Left renal pelvis (tissue), 4 donors: Measurements from ENCODE around the gene SLC17A9. TPM values are rescaled to one million over a fixed set of nuclear protein-coding genes. Genes with fewer than 3 reads are reported as not detected.

Experiments
- DNase-seq, 4 donors: peaks; one replicate each; pipeline ENCODE4 v3.0.0-alpha.2; 2013; ENCODE audit warnings: low read depth in 4 of 4, low spot score in 3 of 4
- polyA plus RNA-seq, 4 donors: library from polyadenylated mRNA; unstranded; fragments of 120-200 nt; gene quantifications; one replicate each; pipeline ENCODE4 v1.2.1, GENCODE V29; 2013; ENCODE audit not compliant: insufficient read length in 4 of 4

SLC17A9 gene
- polyA plus RNA-seq, 4 donors, result 1.1 to 2.5 (median 1.3) TPM

DNA sequence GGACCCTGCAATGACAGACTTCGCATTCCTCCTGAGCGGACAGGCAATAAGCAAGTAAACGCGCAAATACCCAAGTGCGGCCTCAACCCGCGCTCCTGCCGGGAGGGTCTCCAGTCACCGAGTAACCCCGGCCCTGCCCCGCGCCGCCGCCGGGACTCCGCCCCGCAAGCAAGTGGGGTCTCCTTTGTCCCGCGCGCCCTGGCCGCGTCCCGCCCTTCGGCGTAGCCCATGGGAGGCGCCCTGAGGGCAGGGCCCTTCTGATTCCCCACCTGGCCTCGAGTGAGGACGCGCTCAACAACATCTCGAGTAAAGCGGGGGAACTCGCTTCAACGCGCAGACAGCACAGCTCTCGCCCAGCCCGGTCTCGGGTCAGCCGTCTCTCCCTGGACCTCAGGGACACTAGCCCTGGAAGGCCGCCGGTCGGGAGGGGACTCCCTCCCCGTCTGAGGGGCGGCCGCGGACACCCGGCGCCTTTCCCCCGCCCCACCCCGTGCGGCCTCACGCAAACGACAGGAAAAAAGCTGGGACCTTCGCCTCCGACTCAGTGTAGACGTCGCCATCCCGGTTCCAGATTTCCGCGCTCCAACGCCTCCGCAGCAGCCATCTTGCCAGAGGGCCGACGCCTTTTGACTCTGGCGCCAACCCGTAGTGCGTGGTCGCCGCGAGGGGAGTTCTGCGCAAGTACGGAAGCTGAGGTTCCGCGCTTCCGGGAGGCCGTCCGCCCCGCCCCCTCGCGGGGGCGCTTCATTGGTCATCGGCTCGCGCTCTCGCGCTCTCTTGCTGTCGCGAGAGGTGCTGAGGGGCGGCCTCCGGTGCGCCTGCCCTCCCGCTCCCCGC lies 15.0 kb upstream of the SLC17A9 start:
- DNase-seq, result peak; percentile 93 to 94 (median 94)

DNA sequence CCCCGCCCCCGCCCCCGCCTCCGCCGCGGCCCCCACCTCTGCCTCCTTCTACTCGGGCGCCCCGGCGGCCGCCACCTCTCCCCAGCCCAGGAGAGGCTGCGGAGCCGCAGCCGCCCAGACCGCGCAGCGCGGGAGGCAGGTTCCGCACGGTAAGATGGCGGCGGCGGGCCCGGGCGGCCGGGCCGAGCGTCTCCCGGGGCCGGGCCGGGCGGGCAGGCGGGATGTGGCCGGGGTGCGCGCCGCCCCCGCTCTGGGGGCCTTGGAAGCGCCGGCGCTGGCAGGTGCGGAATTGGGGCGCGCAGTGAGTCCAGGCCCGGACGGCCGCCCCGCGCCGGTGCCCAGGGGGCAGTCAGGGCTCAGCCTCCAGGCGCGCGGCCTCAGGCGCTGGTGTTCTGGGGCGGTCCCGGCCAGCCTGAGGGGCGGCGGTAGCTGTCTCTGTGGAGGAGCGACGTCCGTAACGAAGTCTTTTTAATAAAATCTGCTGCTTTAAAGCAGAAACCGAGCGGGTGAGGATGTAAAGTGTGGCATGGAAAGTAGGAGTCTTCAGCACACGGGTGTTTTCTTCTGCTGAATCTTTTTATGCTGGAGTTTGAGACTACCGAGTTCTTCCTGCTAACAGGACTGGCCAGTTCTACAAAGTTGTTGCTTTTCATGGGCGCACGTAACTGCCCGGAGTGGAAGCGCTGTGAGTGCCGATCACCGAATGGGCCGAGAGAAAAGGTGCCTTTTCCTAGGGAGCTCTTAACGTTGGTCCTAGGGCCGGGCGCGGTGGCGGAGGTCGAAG lies 14.2 kb upstream of the SLC17A9 start, which contains the start of gene GID8:
Gene GID8 (plus strand): TSS at position 43 of the 784 bp plus-strand sequence. CDS start 3,356 bp downstream, outside the sequence.
- no peak for DNase-seq

DNA sequence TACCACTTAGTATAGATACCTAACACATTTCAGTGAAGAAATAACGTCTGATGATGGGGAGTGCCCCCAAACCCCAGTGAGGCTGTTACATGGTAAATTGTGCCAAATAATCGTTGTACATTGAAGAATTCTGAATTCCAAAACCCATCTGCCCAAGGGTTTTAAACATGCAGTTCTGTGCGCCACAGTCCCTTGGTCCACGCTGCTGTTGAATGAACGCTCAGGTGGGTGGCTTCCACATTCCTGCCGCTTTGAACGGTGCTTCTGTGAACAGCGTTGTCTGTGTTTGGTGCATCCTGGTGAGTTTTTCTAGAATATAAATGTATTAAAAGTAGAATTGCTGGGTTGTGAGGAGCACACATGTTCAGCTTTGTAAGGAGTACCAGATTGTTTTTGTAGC lies 11.6 kb upstream of the SLC17A9 start:
- no peak for DNase-seq

DNA sequence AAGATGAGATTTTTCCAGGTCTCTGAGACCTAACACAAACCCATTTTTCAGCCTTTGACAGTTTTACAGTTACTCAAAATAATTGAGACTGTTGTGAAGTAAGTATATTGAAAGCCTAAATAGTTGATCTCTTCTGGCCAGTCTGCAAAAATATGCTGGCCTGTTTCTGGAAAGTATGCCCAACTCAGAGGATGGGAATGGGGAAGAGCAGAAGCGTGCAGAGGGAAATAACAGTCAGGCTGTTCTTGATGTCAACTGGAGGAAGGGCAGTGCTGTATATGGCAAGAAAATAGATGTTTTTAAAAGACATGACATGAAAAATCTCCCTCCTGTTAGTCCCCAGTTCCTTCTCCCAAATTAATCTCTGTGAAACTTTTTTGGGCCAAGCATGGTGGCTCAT lies 10.7 kb upstream of the SLC17A9 start:
- DNase-seq, result no peak

DNA sequence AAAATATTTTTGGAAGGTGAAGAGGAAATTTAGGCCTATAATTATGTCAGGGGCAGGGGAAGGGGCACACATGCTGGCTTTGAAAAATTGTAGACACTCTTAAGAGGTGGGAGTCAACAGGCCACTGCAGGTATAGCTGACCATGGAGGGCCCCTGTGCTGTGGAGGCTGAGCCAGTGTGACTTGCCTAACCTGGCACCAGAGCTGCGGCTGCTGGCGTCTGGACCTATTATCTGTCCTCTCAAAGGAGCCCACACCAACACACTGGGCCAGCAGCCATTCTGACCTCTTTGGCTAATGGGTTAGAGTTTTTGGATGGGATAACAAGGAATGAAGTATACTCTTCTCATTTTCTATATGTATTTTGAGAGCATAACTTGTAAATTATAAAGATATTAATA lies 10.1 kb upstream of the SLC17A9 start:
- no peak for DNase-seq

DNA sequence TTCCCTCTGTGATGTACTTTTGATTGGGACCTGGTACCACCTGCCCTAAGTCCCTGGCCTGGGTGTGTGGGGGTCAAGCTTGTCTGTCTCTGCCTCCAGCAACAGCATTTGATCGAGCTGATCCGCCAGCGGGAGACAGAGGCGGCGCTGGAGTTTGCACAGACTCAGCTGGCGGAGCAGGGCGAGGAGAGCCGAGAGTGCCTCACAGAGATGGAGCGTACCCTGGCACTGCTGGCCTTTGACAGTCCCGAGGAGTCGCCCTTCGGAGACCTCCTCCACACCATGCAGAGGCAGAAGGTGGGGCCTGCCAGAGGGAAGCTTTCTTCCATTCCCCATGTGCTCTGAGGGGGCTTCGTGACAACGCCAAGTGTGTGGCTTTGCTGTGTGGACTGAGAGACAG lies 9.1 kb upstream of the SLC17A9 start:
- DNase-seq, result no peak

DNA sequence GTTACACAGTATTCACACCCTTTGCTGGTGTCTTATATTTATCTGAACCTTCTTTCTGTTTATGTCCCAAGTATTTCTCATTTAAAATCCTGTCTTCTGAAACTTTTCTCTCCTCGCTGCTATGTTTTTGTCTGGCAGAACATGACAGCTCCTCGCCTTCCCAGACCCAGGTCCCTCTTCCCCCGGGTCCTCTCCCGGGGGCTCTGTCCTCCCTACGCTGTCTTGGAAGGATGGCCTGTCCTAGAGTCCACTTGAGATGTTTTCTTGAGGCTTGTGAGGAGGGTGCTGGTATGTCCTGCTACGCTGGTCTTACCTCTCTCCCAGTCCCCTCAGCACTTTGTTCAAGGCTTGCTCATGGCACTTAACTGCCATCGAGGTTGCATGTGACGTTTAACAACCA lies 8.3 kb upstream of the SLC17A9 start:
- DNase-seq, result no peak

DNA sequence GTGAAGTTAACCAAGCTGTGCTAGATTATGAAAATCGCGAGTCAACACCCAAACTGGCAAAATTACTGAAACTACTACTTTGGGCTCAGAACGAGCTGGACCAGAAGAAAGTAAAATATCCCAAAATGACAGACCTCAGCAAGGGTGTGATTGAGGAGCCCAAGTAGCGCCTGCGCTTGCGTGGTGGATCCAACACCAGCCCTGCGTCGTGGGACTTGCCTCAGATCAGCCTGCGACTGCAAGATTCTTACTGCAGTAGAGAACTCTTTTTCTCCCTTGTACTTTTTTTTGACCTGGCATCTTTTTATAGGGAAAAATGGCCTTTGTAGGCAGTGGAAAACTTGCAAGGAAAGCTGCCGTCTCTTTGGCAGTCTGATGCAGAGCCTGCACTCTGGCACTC lies 7.8 kb upstream of the SLC17A9 start:
- DNase-seq, result no peak

DNA sequence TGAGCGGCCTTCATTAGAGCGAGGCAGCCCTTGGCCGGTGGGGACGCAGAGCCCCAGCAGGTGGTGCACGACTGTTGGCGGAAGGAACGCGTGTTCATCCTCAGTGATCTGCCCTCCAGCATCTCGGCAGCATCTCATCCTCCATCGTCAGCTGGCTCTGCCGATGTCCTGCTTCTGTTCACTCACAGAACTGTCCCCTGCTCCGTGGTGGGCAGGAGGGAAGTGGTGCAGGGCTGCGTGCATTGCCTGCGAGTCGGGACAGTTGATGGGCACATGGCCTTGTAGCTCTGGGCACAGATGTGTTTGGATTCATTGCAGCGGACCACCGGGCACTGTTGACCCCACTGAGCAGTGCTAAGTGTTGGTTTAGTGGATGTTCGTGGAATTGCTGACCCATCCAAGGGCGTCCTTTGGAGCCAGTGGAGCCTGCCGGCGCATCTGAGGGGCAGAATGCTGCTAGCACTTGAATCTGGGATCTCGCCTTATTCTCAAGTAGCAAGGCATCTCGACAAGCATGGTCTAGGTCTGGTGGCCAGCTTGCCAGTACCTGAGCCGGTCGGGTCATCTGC lies 6.7 kb upstream of the SLC17A9 start:
- DNase-seq, result no peak

DNA sequence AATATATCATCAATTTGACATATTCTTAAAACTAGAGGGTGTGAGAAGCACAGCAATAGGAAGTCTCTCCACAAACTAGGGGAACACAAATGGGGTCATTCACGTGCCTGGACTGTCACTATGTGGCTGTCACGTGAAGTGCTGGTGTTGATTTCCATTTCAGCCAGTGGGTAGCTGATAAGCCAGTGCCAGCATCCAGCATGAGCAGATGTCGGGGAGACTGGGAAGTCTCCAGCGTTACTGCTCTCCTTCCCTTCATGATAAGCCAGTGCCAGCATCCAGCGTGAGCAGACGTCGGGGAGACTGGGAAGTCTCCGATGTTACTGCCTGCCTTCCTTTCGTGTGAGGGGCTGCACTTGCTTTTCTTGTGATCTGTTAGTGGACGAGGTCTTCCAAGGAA lies 5.6 kb upstream of the SLC17A9 start:
- DNase-seq, result no peak

DNA sequence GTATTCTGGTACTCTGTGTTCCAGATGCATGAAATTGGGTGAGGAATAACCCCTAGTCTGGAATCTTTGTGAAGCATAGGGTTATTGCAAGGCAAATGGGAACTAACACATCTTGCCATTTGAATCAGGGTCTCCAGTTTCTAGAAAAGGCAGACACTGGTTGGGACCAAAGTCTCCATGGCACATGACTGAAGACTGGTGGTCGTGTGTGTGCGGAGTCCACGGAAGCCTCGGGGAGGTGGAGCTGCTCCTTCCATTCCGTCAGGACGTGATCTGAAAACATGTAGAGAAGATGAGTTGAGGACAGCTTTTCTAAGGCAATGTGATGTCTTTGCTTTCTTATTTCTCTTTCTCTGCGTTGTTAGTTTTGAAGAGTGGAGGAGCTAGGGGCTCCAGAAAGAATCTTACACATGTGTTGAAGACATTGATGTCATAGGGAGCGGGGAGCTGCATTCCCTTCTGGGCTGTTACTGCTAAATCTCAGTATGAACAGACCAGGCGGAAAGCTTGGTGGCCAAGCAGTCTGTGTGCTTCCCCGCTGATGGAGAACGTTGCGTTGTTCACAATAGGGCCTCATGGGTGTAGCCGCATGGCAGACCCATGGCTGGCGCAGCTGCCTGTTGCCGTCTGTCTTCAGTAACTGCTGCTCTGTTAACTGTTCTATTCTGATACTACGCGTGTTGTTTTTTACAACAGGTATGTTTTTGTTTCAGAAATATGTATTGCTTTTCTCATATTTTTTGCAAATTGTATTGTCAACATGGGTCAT lies 4.8 kb upstream of the SLC17A9 start:
- DNase-seq, result no peak

DNA sequence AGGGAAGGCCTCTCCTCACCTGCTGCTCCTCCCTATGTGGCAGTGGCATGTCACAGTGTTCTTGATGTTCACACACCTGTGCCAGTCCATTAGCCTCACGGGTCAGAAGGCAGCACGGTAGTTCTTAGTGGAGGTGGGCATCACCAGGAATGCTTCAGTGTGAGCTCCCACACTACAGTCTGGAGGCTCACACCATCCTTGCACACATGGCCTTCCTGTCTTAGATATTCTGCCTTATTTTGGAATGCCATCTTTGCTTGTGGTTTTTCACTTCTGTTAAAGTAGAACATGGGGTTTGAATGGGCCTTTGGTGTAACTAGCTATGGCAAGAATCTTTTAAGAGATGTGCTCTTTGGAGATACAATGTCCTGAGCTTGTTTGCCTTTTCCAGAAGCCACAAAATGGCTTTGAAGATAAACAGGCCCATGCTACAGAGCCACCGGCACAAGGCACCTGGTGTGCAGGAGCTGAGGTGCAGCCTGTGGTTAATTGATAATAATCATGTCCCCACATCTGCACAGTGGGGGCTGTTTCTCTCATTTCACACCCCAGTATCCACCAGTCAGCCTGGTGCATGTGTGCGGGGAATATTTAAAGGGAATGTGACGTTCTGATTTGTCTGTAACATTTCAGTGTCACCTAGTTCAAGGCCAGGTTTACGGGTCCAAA lies 3.2 kb upstream of the SLC17A9 start:
- DNase-seq, result no peak

DNA sequence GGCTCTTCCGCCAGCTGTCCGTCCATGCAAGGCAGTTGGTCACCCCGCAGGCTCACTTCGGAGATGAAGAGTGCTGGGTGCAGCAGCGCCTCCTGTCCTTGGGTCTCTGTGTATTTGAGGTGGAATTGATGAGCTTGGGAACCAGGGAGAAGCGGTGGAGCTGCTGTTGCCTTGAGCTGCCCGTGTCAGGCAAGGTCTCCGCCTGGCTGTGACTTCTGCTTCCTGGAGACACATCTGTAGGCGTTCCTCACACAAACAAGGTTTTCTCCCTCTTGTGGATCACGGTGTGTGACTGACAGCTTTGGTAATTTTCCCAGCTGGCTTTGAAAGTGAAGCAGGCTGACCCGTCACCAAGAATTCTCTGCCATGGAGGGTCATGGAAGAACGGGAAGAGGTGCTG lies 2.5 kb upstream of the SLC17A9 start:
- no peak for DNase-seq

DNA sequence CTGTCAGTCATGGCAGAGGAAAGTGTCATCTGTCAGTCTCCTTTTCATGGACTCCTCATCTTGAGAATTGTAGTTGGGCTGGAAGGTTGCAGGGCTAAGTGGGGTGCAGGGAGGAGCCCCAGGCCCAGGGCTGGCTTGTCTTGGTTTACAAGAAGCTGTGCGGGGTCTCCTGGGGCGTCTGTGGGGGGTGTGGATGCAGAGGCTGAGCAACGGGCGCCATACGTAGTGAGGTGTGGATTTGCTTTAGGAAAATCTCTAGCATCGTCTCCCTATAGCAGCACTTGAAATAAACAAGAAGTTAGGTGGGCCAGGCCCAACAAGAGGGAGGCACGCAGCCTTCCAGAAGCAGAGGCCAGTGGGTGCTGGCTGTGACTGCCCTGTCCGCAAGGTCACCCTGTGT lies 1.8 kb upstream of the SLC17A9 start:
- no peak for DNase-seq

DNA sequence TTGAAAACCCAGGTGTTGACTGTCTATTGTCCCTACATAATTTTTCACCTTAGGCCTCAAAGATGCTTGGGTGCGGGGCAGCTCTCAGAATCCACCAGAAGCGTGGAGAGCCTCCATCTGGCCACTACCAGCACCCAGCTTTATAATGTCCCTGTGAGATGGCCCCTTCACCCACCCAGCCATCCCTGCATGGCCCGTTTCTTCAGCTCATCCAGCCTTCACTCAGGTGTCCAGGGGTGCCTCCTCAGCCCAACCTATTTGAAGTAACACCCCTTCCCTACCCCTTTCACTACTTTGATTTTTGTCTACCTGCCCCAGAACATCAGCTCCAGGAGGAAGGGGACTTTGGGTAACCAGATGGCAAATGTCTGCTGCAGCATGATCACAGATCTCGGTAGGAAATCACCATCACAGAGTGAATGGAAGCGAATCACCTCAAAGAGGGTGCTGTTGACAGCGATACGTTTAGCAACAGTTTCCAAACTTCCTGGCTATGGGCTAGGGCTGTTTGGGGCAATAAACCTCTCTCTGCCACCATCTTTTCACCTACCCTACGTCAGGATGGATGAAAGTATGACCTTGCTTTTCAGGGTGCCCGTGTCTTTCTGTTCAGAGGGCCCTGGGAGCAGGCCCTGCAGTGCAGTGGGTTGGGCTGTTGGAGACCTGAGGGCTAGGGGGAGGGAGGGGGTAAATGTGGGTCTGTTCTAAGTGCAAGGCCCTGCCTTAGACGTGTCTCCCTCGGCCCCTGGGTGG lies 1.2 kb upstream of the SLC17A9 start:
- no peak for DNase-seq

DNA sequence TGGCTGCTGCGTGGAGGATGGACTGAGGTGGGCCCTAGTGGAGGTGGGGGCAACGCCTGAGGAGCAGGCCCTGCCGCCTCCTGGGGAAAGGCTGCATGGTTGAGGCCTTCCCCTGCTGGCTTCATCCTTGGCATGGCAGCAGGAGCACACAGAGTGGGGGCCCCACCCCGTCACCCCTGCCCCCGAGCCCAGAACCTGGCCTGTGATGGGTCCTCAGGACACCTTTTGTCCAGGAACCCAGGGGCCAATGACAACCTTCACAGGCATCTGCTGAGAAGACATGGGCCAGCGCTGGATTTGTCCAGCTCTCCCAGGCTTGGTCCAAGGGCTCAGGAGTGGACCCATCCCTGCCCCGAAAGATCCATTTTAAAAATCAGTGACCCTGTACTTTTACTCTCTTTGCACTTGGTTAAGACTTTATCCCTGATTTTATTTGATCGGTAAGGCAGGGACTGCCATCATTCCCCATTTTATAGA lies 575 bp upstream of the SLC17A9 start:
- no peak for DNase-seq

DNA sequence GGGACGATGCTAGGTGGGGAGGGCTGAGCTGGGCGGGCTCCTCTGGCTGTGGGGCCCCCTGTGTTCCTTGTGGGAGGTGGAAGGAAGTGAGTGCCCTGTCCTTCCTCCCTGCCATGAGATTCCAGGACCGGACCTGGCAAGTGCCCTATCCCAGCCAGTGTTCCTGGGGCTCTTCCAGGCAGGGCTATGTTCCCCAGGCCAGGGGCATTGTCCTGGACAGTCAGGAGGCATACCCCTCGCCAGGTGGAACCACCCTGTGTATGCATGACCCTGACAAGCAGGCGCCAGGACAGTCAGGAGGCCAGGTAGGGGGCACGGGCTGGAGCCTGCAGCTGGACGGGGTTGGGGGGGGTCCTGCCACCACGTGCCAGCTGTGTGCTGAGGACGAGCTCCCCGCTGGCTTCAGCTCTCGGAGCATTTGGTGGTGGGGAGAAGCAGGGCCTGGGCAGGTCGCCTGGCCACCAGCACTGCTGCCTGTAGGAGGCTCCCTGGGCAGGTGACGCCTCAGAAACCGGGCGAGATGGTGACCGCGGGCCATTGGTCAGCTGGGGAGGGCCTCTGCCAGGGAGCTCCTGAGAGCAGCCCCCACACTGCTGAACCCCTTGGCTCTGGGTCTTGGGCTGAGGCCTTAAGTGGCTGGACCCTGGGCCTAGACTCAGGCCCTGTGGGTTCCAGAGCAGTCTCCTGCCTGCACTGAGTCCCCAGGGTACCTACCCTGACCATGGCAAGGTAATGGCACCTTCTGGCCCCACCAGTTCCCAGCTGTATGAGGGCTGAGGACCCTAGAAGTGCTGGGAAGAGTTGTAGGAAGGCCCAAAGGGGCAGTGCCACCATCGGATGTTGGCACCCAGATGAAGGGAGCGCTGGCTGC lies 694 bp downstream of the SLC17A9 start:
- no peak for DNase-seq
